CD14-positive monocyte (primary cell): Measurements from ENCODE around the gene SERPINA1. TPM values are rescaled to one million over a fixed set of nuclear protein-coding genes. Genes with fewer than 3 reads are reported as not detected.

Source experiments
- DNase-seq, 3 donors: peaks; one replicate each; pipeline ENCODE4 v3.0.0-alpha.2; 2011 to 2022
- H2AFZ ChIP-seq: 2 replicates; pipeline ENCODE4 v1.6.0; 2012; ENCODE audit warnings: mild to moderate bottlenecking, low read depth, low read length, inconsistent platforms; ENCODE audit not compliant: insufficient read depth, poor library complexity, severe bottlenecking
- H3K27ac ChIP-seq, 2 donors: 1 replicate in 1 of 2; 2 replicates in 1 of 2; pipeline ENCODE4 v1.5.1; 2012 to 2013; ENCODE audit warnings: low read length in 2 of 2, control low read depth in 1 of 2, inconsistent platforms in 1 of 2, low read depth in 1 of 2, mild to moderate bottlenecking in 1 of 2
- H3K27me3 ChIP-seq, 2 donors: one replicate each; pipeline versions ENCODE4 v1.6.0 to v1.6.1; 2011 to 2013; ENCODE audit warnings: low read length in 2 of 2; ENCODE audit not compliant: control insufficient read depth in 2 of 2, insufficient read depth in 2 of 2
- H3K36me3 ChIP-seq, 2 donors: replicated peaks in 1 of 2; 1 replicate in 1 of 2; 2 replicates in 1 of 2; pipeline versions ENCODE4 v1.5.1 to v1.6.1; 2012 to 2013; ENCODE audit warnings: low read length in 2 of 2, control low read depth in 1 of 2, inconsistent platforms in 1 of 2, mild to moderate bottlenecking in 1 of 2; ENCODE audit not compliant: insufficient read depth in 2 of 2, control insufficient read depth in 1 of 2
- H3K4me1 ChIP-seq, 2 donors: 1 replicate in 1 of 2; 2 replicates in 1 of 2; pipeline versions ENCODE4 v1.5.1 to v1.6.1; 2012 to 2013; ENCODE audit warnings: low read length in 2 of 2, control low read depth in 1 of 2, inconsistent platforms in 1 of 2, mild to moderate bottlenecking in 1 of 2, moderate library complexity in 1 of 2; ENCODE audit not compliant: insufficient read depth in 2 of 2, control insufficient read depth in 1 of 2
- H3K4me2 ChIP-seq: replicated peaks from 2 replicates; pipeline ENCODE3; 2012; ENCODE audit warnings: low read length, moderate library complexity, mild to moderate bottlenecking; ENCODE audit not compliant: poor library complexity, severe bottlenecking; ENCODE audit errors: extremely low read depth
- H3K4me3 ChIP-seq, 3 experiments: fragments of 200-600 bp in 1 of 3; sonication (generic) in 1 of 3; replicated peaks in 1 of 3; 1 replicate in 2 of 3; 2 replicates in 1 of 3; pipeline ENCODE4 v1.5.1; 2011 to 2013; ENCODE audit warnings: low read length in 3 of 3, mild to moderate bottlenecking in 3 of 3, control low read depth in 2 of 3, low read depth in 2 of 3, inconsistent platforms in 1 of 3, moderate library complexity in 1 of 3
- H3K79me2 ChIP-seq: 2 replicates; pipeline ENCODE4 v1.6.0; 2012; ENCODE audit warnings: mild to moderate bottlenecking, control low read depth, inconsistent platforms, low read length, moderate library complexity; ENCODE audit not compliant: insufficient read depth
- H3K9ac ChIP-seq: 2 replicates; pipeline ENCODE4 v1.6.0; 2017; ENCODE audit warnings: low read length, mild to moderate bottlenecking; ENCODE audit not compliant: insufficient read depth, poor library complexity, severe bottlenecking
- H3K9me3 ChIP-seq, 2 donors: replicated peaks in 1 of 2; 1 replicate in 1 of 2; 2 replicates in 1 of 2; pipeline versions ENCODE4 v1.5.1 to v1.6.1; 2012 to 2013; ENCODE audit warnings: low read length in 2 of 2, control low read depth in 1 of 2; ENCODE audit not compliant: control insufficient read depth in 1 of 2, insufficient read depth in 1 of 2
- H4K20me1 ChIP-seq: 2 replicates; pipeline ENCODE4 v1.6.0; 2012; ENCODE audit warnings: mild to moderate bottlenecking, low read length, control low read depth, moderate library complexity; ENCODE audit not compliant: insufficient read depth
- H3K27ac Mint-ChIP-seq, 7 donors: one replicate each; pipeline ENCODE4 v1.8.0; 2020; ENCODE audit warnings: mild to moderate bottlenecking in 7 of 7, mixed read lengths in 7 of 7, moderate library complexity in 6 of 7, inconsistent platforms in 2 of 7
- H3K27me3 Mint-ChIP-seq, 3 donors: one replicate each; pipeline ENCODE4 v1.8.0; 2021 to 2022; ENCODE audit warnings: low read depth in 3 of 3, mild to moderate bottlenecking in 3 of 3, mixed read lengths in 3 of 3, moderate library complexity in 3 of 3, inconsistent platforms in 1 of 3
- H3K36me3 Mint-ChIP-seq, 2 donors: one replicate each; pipeline ENCODE4 v1.8.0; 2020; ENCODE audit warnings: mixed read lengths in 2 of 2, inconsistent platforms in 1 of 2, mild to moderate bottlenecking in 1 of 2
- H3K4me1 Mint-ChIP-seq: one replicate; pipeline ENCODE4 v1.8.0; 2020; ENCODE audit warnings: mild to moderate bottlenecking, mixed read lengths
- H3K4me3 Mint-ChIP-seq, 2 donors: one replicate each; pipeline ENCODE4 v1.8.0; 2020; ENCODE audit warnings: mild to moderate bottlenecking in 2 of 2, mixed read lengths in 2 of 2, moderate library complexity in 1 of 2
- H3K9me3 Mint-ChIP-seq, 7 donors: one replicate each; pipeline ENCODE4 v1.8.0; 2020 to 2022; ENCODE audit warnings: mixed read lengths in 7 of 7, mild to moderate bottlenecking in 6 of 7, moderate library complexity in 6 of 7, inconsistent platforms in 2 of 7
- CTCF ChIP-seq: fragments of 200-600 bp; IDR thresholded peaks from one replicate; pipeline ENCODE4 v1.8.0; 2022; ENCODE audit warnings: antibody characterized with exemption, mild to moderate bottlenecking
- WGBS: methylation state at CpG from one replicate; pipeline ENCODE4 v1.1.5; 2013; ENCODE audit warnings: missing lambda C conversion rate; ENCODE audit not compliant: insufficient coverage; 5-methylcytosine and 5-hydroxymethylcytosine counted together
- intact Hi-C, 2 donors: fragments of 100-400 bp; cut with micrococcal nuclease; formaldehyde crosslinking; loops; one replicate each; pipeline versions ENCODE4 v1.15.0 to v1.15.1; 2023
- polyA plus RNA-seq, 3 donors: library from polyadenylated mRNA; depleted of rRNA in 1 of 3; unstranded in 2 of 3; stranded (reverse) in 1 of 3; fragments of 300-500 nt in 2 of 3; fragments of >200 nt in 1 of 3; fragmentation: Illumina TruSeq in 2 of 3; gene quantifications; 1 replicate in 2 of 3; 2 replicates in 1 of 3; pipeline ENCODE4 v1.2.3, GENCODE V29; 2012 to 2021

SERPINA1 gene
- polyA plus RNA-seq, 3 donors, result 1,278 to 2,075 (median 2,042) TPM

DNA sequence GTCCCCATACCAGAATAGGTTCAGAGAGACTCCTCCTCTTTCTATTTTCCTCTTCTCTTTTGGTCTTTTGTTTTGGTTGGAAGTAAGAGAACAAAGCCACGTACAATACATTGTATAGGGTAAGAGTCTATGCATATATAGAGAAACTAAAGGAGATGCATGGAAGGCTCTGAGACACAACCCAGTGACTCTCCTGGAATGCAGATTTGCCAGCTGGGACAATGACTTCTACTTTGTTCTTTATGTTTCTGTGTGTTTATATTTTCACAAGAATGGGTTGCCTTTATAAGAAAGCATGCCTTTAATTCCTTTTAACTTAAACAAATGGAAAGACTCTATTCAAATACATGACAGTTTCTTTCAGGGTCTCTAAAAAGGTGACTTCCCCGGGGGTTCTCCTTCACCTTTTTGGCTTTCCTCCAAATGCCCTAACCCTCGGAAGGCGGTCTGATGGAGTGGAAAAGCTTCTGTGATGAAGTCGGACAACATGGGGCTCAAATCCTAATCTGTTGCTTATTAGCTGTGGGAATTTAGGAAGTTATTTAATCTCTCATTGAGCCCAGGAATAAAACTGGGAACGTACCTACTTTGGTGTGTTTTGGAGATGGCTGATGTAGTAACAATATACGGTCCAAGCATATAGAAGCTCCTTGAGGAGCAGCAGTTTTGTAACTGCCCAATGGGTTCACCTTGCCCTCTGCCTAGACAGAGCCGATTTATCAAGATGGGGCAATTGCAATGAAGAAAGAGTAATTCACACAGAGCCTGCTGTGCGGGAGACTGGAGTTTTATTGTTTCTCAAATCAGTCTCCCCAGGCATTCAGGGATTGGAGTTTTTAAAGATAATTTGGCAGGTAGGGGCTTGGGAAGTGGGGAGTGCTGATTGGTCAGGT, 9.1 kb upstream of the SERPINA1 start:
- Mint-ChIP-seq H3K4me1 (peaks cover 59% of the 10 kb centered on the region), H3K27me3 (peaks cover 0 to 1% (median 0%) of the 10 kb centered on the region in 3 donors), H3K4me3 (no peak overlapping the region), H3K9me3 (peaks cover 0 to 3% (median 0%) of the 10 kb centered on the region in 7 donors), H3K27ac (no peak overlapping the region), H3K36me3 (peaks cover 0 to 11% of the 10 kb centered on the region in 2 donors)
- peaks cover 7% of the 10 kb centered on the region for H3K79me2 ChIP-seq
- no peak for TF ChIP-seq CTCF
- 71% methylated on average over 5 of the region's 9 CpGs for WGBS
- no peaks in the 10 kb centered on the region for H3K27me3 ChIP-seq
- H3K4me2 ChIP-seq, result no peak overlapping the region
- H2AFZ ChIP-seq, result no peak overlapping the region
- H4K20me1 ChIP-seq, result no peaks in the 10 kb centered on the region
- DNase-seq, result no peak
- intact Hi-C loops, result no loop called here
- H3K36me3 ChIP-seq, result no peaks in the 10 kb centered on the region
- peaks cover 47 to 57% of the 10 kb centered on the region in 2 donors for H3K4me1 ChIP-seq
- H3K9ac ChIP-seq, result no peak overlapping the region
- no peaks in the 10 kb centered on the region for H3K9me3 ChIP-seq
- H3K4me3 ChIP-seq, result no peak overlapping the region
- H3K27ac ChIP-seq, result no peak overlapping the region

DNA sequence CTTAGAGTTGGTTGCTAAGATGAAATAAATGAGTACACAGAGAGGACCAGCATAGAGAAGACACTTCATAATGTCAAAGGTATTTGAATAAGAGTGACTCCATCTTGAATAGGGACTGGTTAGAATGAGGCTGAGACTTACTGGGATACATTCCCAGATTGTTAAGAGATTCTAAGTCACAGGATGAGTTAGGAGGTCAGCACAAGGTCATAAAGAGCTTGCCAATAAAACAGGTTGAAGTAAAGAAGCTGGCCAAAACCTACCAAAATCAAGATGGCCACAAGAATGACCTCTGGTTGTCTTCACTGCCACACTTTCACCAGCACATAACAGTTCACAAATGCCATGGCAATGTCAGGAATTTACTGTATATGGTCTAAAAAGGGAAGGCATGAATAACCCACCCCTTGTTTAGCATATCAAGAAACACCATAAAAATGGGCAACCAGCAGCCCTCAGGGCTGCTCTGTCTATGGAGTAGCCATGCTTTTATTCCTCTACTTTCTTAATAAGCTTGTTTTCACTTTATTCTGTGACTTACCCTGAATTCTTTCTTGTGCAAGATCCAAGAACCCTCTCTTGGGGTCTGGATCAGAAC, 8.3 kb upstream of the SERPINA1 start:
- Mint-ChIP-seq H3K36me3 (peaks cover 0 to 11% of the 10 kb centered on the region in 2 donors), H3K4me3 (no peak overlapping the region), H3K4me1 (peaks cover 67% of the 10 kb centered on the region), H3K9me3 (peaks cover 0 to 3% (median 0%) of the 10 kb centered on the region in 7 donors), H3K27me3 (no peaks in the 10 kb centered on the region), H3K27ac (peak overlapping the region in 3 of 7 donors; percentile 58 to 99 (median 99))
- Histone ChIP-seq H3K9me3 (no peaks in the 10 kb centered on the region), H3K4me3 (no peak overlapping the region), H4K20me1 (no peaks in the 10 kb centered on the region), H3K27ac (peak overlapping the region in 1 of 2 donors; percentile 96), H3K36me3 (no peaks in the 10 kb centered on the region), H3K27me3 (no peaks in the 10 kb centered on the region), H3K4me1 (peaks cover 55 to 65% of the 10 kb centered on the region in 2 donors), H3K4me2 (no peak overlapping the region), H2AFZ (no peak overlapping the region), H3K79me2 (peaks cover 9% of the 10 kb centered on the region), H3K9ac (no peak overlapping the region)
- no peak for DNase-seq
- TF ChIP-seq CTCF, result no peak
- intact Hi-C loops, result no loop called here
